Breast epithelium (tissue), 3 donors: ENCODE measurements around the gene SETD6.

Experiments used
- POLR2A ChIP-seq: fragments of 450-650 bp; IDR thresholded peaks from one replicate; pipeline ENCODE4 v1.6.1; 2016; ENCODE audit warnings: antibody characterized with exemption, mild to moderate bottlenecking, moderate library complexity
- POLR2AphosphoS5 ChIP-seq, 3 donors: sonication (generic); formaldehyde crosslinking; IDR thresholded peaks; one replicate each; pipeline ENCODE4 v1.6.1; 2017; ENCODE audit warnings: antibody characterized with exemption in 3 of 3

- TF ChIP-seq POLR2A (no peak), POLR2AphosphoS5 (IDR thresholded peaks at IDR 0.05) (no peak)
Measured at GRCh38 chr16:58475091-58475619, 40.2 kb upstream of the SETD6 start.
